Keratinocyte (primary cell): ENCODE data around the gene KIF13A. TPM values are rescaled to one million over a fixed set of nuclear protein-coding genes. Genes with fewer than 3 reads are reported as not detected.
"Not testable (repeated sequence)": the region's sequence is repeated elsewhere in the genome, so short reads cannot be mapped to it uniquely, and the experiment has no call there.

Source experiments
- DNase-seq: peaks from one replicate; pipeline ENCODE4 v3.0.0-alpha.2; 2011; ENCODE audit warnings: low read depth, missing footprints, low spot score
- FAIRE-seq: peaks from 2 replicates; lab custom pipeline; 2011; peaks lifted over from hg19 to GRCh38; lab: Jason Lieb, UNC
- H2AFZ ChIP-seq: 2 replicates; pipeline ENCODE4 v1.6.0; 2012; ENCODE audit warnings: low read length, control low read depth, inconsistent platforms; ENCODE audit not compliant: control insufficient read depth
- H3K27ac ChIP-seq: 2 replicates; pipeline ENCODE4 v1.5.1; 2011; ENCODE audit warnings: low read length; ENCODE audit not compliant: control insufficient read depth, insufficient read depth
- H3K27me3 ChIP-seq: 3 replicates; pipeline ENCODE4 v1.6.0; 2011; ENCODE audit warnings: low read length; ENCODE audit not compliant: control insufficient read depth, insufficient read depth; ENCODE audit errors: extremely low read depth
- H3K36me3 ChIP-seq, 2 experiments: 2 replicates in 1 of 2; 3 replicates in 1 of 2; pipeline ENCODE4 v1.5.1; 2011; ENCODE audit warnings: low read length in 2 of 2, mild to moderate bottlenecking in 1 of 2; ENCODE audit not compliant: control insufficient read depth in 2 of 2, insufficient read depth in 2 of 2; ENCODE audit errors: extremely low read depth in 1 of 2
- H3K4me1 ChIP-seq: 3 replicates; pipeline ENCODE4 v1.5.1; 2011; ENCODE audit warnings: low read length; ENCODE audit not compliant: control insufficient read depth, insufficient read depth; ENCODE audit errors: extremely low read depth
- H3K4me2 ChIP-seq: 3 replicates; pipeline ENCODE4 v1.6.0; 2011; ENCODE audit warnings: low read depth, low read length; ENCODE audit not compliant: control insufficient read depth, insufficient read depth; ENCODE audit errors: extremely low read depth
- H3K4me3 ChIP-seq, 3 experiments: fragments of 200-600 bp in 1 of 3; sonication (generic) in 1 of 3; 2 replicates in 2 of 3; 3 replicates in 1 of 3; pipeline ENCODE4 v1.5.1; 2011 to 2016; ENCODE audit warnings: low read length in 3 of 3, mild to moderate bottlenecking in 3 of 3, control low read depth in 2 of 3, inconsistent platforms in 1 of 3, low read depth in 1 of 3, mixed read lengths in 1 of 3, mixed run types in 1 of 3, moderate library complexity in 1 of 3; ENCODE audit not compliant: control insufficient read depth in 2 of 3, insufficient read depth in 2 of 3; ENCODE audit errors: extremely low read depth in 1 of 3
- H3K79me2 ChIP-seq: 2 replicates; pipeline ENCODE4 v1.6.0; 2012; ENCODE audit warnings: low read length; ENCODE audit not compliant: control insufficient read depth, insufficient read depth
- H3K9ac ChIP-seq: 3 replicates; pipeline ENCODE4 v1.6.0; 2011; ENCODE audit warnings: low read length; ENCODE audit not compliant: control insufficient read depth, insufficient read depth; ENCODE audit errors: extremely low read depth
- H3K9me1 ChIP-seq: 3 replicates; pipeline ENCODE4 v1.6.0; 2011; ENCODE audit warnings: low read length; ENCODE audit not compliant: control insufficient read depth, insufficient read depth; ENCODE audit errors: extremely low read depth
- H3K9me3 ChIP-seq: 2 replicates; pipeline ENCODE4 v1.5.1; 2012; ENCODE audit warnings: low read depth, low read length; ENCODE audit not compliant: control insufficient read depth
- H4K20me1 ChIP-seq: 3 replicates; pipeline ENCODE4 v1.6.0; 2011; ENCODE audit warnings: low read length; ENCODE audit not compliant: control insufficient read depth, insufficient read depth; ENCODE audit errors: extremely low read depth
- CTCF ChIP-seq, 3 experiments: IDR thresholded peaks in 1 of 3; conservative IDR thresholded peaks in 1 of 3; optimal IDR thresholded peaks in 1 of 3; 2 replicates in 2 of 3; 3 replicates in 1 of 3; pipeline versions ENCODE3 to v1.5.1; 2011; ENCODE audit warnings: low read length in 3 of 3, mild to moderate bottlenecking in 3 of 3, moderate library complexity in 2 of 3, control low read depth in 1 of 3, inconsistent platforms in 1 of 3; ENCODE audit not compliant: insufficient read depth in 2 of 3; ENCODE audit errors: extremely low read depth in 1 of 3
- EZH2 ChIP-seq: IDR thresholded peaks from one replicate; pipeline ENCODE4 v1.6.1; 2012; ENCODE audit warnings: inconsistent platforms, mild to moderate bottlenecking, low read length, moderate library complexity
- dilution Hi-C: fragments of 300-500 bp; cut with MboI; formaldehyde crosslinking; loops from one replicate; pipeline ENCODE4 v1.7.0; 2020; ENCODE audit warnings: low sequenced_read_pairs; ENCODE audit not compliant: extremely low pct_ligation_motif_present
- polyA plus RNA-seq, 5 experiments: library from polyadenylated mRNA; depleted of rRNA in 3 of 5; stranded (reverse) in 3 of 5; stranded (forward) in 1 of 5; unstranded in 1 of 5; fragments of >200 nt; gene quantifications; 1 replicate in 1 of 5; 2 replicates in 3 of 5; 3 replicates in 1 of 5; pipeline versions ENCODE4 v1.2.1 to v1.2.3, GENCODE V29; 2011 to 2012; ENCODE audit warnings: missing spikeins in 2 of 5, low read depth in 1 of 5, low replicate concordance in 1 of 5

The KIF13A gene
- polyA plus RNA-seq, 1 donor (not counting 4 experiments of a cell fraction or from before 2014, with no cell fraction given) = 96.2 TPM

GRCh38 chr6:18011287-18011686 lies 23.9 kb upstream of the KIF13A start:
- TF ChIP-seq EZH2 (no peak), CTCF (optimal IDR thresholded peaks at IDR 0.05 in 1 of 3, IDR thresholded peaks at IDR 0.05 in 1 of 3, conservative IDR thresholded peaks at IDR 0.05 in 1 of 3; ENCODE audit: extremely low read depth in 1 of 3, insufficient read depth in 2 of 3, low read length in 3 of 3) (no peak)
- Histone ChIP-seq H3K9me3 (no peaks in the 10 kb centered on the region), H3K4me3 (no peak overlapping the region), H3K27ac (no peak overlapping the region), H3K4me1 (peaks cover 15% of the 10 kb centered on the region), H3K9ac (no peak overlapping the region), H4K20me1 (no peaks in the 10 kb centered on the region), H3K36me3 (no peaks in the 10 kb centered on the region), H3K27me3 (no peaks in the 10 kb centered on the region), H2AFZ (no peak overlapping the region), H3K4me2 (no peak overlapping the region), H3K9me1 (no peaks in the 10 kb centered on the region), H3K79me2 (no peaks in the 10 kb centered on the region)
- FAIRE-seq (no peak), DNase-seq (no peak)
- dilution Hi-C loops = no loop called here

GRCh38 chr6:18010540-18010939 lies 23.1 kb upstream of the KIF13A start:
- H3K4me3 ChIP-seq, FAIRE-seq, H4K20me1 ChIP-seq, H3K9ac ChIP-seq, DNase-seq, H3K4me2 ChIP-seq, H3K4me1 ChIP-seq, H3K9me3 ChIP-seq, H2AFZ ChIP-seq, dilution Hi-C loops, H3K27me3 ChIP-seq, H3K79me2 ChIP-seq, H3K27ac ChIP-seq, H3K36me3 ChIP-seq, H3K9me1 ChIP-seq: not testable (repeated sequence)

GRCh38 chr6:18004256-18004985 lies 17.0 kb upstream of the KIF13A start:
- no peak overlapping the region for H3K27ac ChIP-seq

More at GRCh38 chr6:18004256-18004985, 17.0 kb upstream of the KIF13A start:
- no peak overlapping the region for H3K9ac ChIP-seq
- dilution Hi-C loops = no loop called here
- H3K4me1 ChIP-seq = no peaks in the 10 kb centered on the region
- TF ChIP-seq CTCF (optimal IDR thresholded peaks at IDR 0.05 in 1 of 3, IDR thresholded peaks at IDR 0.05 in 1 of 3, conservative IDR thresholded peaks at IDR 0.05 in 1 of 3; ENCODE audit: extremely low read depth in 1 of 3, insufficient read depth in 2 of 3, low read length in 3 of 3) = no peak
- TF ChIP-seq EZH2 = no peak
- no peaks in the 10 kb centered on the region for H3K36me3 ChIP-seq
- no peak overlapping the region for H3K4me2 ChIP-seq
- DNase-seq (no peak), FAIRE-seq (no peak)
- H3K27me3 ChIP-seq = no peaks in the 10 kb centered on the region
- H3K79me2 ChIP-seq = no peaks in the 10 kb centered on the region
- no peak overlapping the region for H3K4me3 ChIP-seq
- H3K9me1 ChIP-seq = no peaks in the 10 kb centered on the region
- H3K9me3 ChIP-seq = no peaks in the 10 kb centered on the region
- H4K20me1 ChIP-seq = no peaks in the 10 kb centered on the region
- no peak overlapping the region for H2AFZ ChIP-seq
